K562 (cell line): ENCODE data around the gene CPT1C. TPM values are rescaled to one million over a fixed set of nuclear protein-coding genes. Genes with fewer than 3 reads are reported as not detected.

Experiments
- ATAC-seq: fragments of 200-7000 bp; cut with Tn5 transposase; 3 replicates; pipeline ENCODE4 v1.9.1; 2020; ENCODE audit warnings: moderate library complexity
- BruUV-seq: library from RNA; stranded (reverse); fragments of 400-500 nt; replicated peaks from 2 replicates; lab custom pipeline; 2021; lab: Mats Ljungman, UMichigan
- CTCF ChIA-PET: fragments of 300-600 bp; formaldehyde crosslinking; extraction: SDS; loops from one replicate; lab custom pipeline; 2021; ENCODE audit warnings: low intra/inter-chr PET ratio; lab: Yijun Ruan, JAX
- POLR2A ChIA-PET: fragments of 300-600, 350-650 bp; sonication (Branson Sonifier 250); formaldehyde crosslinking; extraction: SDS; loops from one replicate; lab custom pipeline; 2021; ENCODE audit warnings: antibody characterized with exemption, inconsistent platforms; lab: Yijun Ruan, JAX
- DNase-seq, 4 experiments: peaks; one replicate each; pipeline versions ENCODE4 v3.0.0 to v3.0.0-alpha.2; 2011 to 2018; ENCODE audit warnings: low spot score in 3 of 4, mixed read lengths in 3 of 4; ENCODE audit errors: extremely low read depth in 1 of 4
- FAIRE-seq: peaks from 2 replicates; lab custom pipeline; 2011; peaks lifted over from hg19 to GRCh38; lab: Jason Lieb, UNC
- H2AFZ ChIP-seq: 2 replicates; pipeline ENCODE4 v1.6.0; 2011; ENCODE audit warnings: low read depth, low read length, control low read depth, inconsistent platforms
- H3K27ac ChIP-seq: fragments of 200-600 bp; 3 replicates; pipeline ENCODE4 v1.8.0; 2011; ENCODE audit warnings: low read depth, mild to moderate bottlenecking, control low read depth, inconsistent platforms, low read length, moderate library complexity, mixed read lengths; ENCODE audit errors: extremely low read depth
- H3K27me3 ChIP-seq, 2 experiments: fragments of 300-600 bp in 1 of 2; 2 replicates in 1 of 2; 3 replicates in 1 of 2; pipeline versions ENCODE4 v1.6.0 to v1.8.0; 2011; ENCODE audit warnings: inconsistent platforms in 2 of 2, low read length in 2 of 2, mild to moderate bottlenecking in 1 of 2, mixed read lengths in 1 of 2, moderate library complexity in 1 of 2; ENCODE audit not compliant: control insufficient read depth in 2 of 2, insufficient read depth in 2 of 2
- H3K36me3 ChIP-seq: fragments of 300-600 bp; 3 replicates; pipeline ENCODE4 v1.8.0; 2011; ENCODE audit warnings: mild to moderate bottlenecking, low read length, inconsistent platforms; ENCODE audit not compliant: control insufficient read depth, insufficient read depth
- H3K4me1 ChIP-seq, 2 experiments: fragments of 200-600 bp in 1 of 2; replicated peaks in 1 of 2; 2 replicates in 1 of 2; 3 replicates in 1 of 2; pipeline versions ENCODE4 v1.5.1 to v1.8.0; 2011; ENCODE audit warnings: inconsistent platforms in 2 of 2, low read length in 2 of 2, mild to moderate bottlenecking in 1 of 2, mixed read lengths in 1 of 2, moderate library complexity in 1 of 2; ENCODE audit not compliant: control insufficient read depth in 2 of 2, insufficient read depth in 2 of 2
- H3K4me2 ChIP-seq: 2 replicates; pipeline ENCODE4 v1.6.1; 2011; ENCODE audit warnings: low read length, control low read depth, inconsistent platforms, mixed read lengths; ENCODE audit not compliant: insufficient read depth
- H3K4me3 ChIP-seq: fragments of 200-600 bp; sonication (generic), shearing (Covaris generic); 2 replicates; pipeline ENCODE4 v1.5.1; 2016; ENCODE audit warnings: control low read depth, inconsistent platforms
- H3K79me2 ChIP-seq: fragments of 200-600 bp; 3 replicates; pipeline ENCODE4 v1.8.0; 2011; ENCODE audit warnings: low read length, inconsistent platforms; ENCODE audit not compliant: control insufficient read depth, insufficient read depth
- H3K9ac ChIP-seq, 2 experiments: 2 replicates each; pipeline versions ENCODE4 v1.6.0 to v1.6.1; 2011; ENCODE audit warnings: low read depth in 2 of 2, low read length in 2 of 2, control low read depth in 1 of 2, inconsistent platforms in 1 of 2, mild to moderate bottlenecking in 1 of 2, mixed read lengths in 1 of 2; ENCODE audit not compliant: insufficient read depth in 1 of 2
- H3K9me1 ChIP-seq: one replicate; pipeline ENCODE4 v1.6.0; 2011; ENCODE audit warnings: inconsistent platforms, mild to moderate bottlenecking, low read length, moderate library complexity; ENCODE audit not compliant: control insufficient read depth, insufficient read depth
- H3K9me3 ChIP-seq: replicated peaks from 2 replicates; pipeline ENCODE4 v1.5.1; 2011; ENCODE audit warnings: low read depth, low read length, inconsistent platforms; ENCODE audit not compliant: control insufficient read depth, insufficient read depth
- H4K20me1 ChIP-seq: replicated peaks from 2 replicates; pipeline ENCODE4 v1.6.1; 2011; ENCODE audit warnings: low read length, inconsistent platforms, mixed read lengths; ENCODE audit not compliant: control insufficient read depth, insufficient read depth
- ARHGAP35 ChIP-seq: fragments of 450-650 bp; IDR thresholded peaks from 2 replicates; pipeline ENCODE4 v1.6.1; 2018; ENCODE audit not compliant: partially characterized antibody
- BHLHE40 ChIP-seq: IDR thresholded peaks from 2 replicates; pipeline ENCODE4 v1.6.1; 2011; ENCODE audit warnings: low read length, improper control_type of control experiment
- BRF1 ChIP-seq: IDR thresholded peaks from 3 replicates; pipeline ENCODE4 v1.6.1; 2011; ENCODE audit warnings: borderline replicate concordance, mild to moderate bottlenecking; ENCODE audit not compliant: insufficient read length; ENCODE audit errors: extremely low read depth
- HDAC1 ChIP-seq, 2 experiments: fragments of 450-650 bp; IDR thresholded peaks; 2 replicates each; pipeline ENCODE4 v1.6.1; 2016 to 2017; ENCODE audit warnings: inconsistent platforms in 1 of 2, mild to moderate bottlenecking in 1 of 2, moderate library complexity in 1 of 2
- HMGXB4 ChIP-seq: sonication (generic); formaldehyde crosslinking; IDR thresholded peaks from 2 replicates; pipeline ENCODE4 v1.8.1; 2023; ENCODE audit warnings: mild to moderate bottlenecking, missing genetic modification reagents
- MAFF ChIP-seq: IDR thresholded peaks from 2 replicates; pipeline ENCODE4 v1.6.1; 2012; ENCODE audit warnings: low read length, improper control_type of control experiment
- MAFK ChIP-seq: IDR thresholded peaks from 2 replicates; pipeline ENCODE4 v1.6.1; 2011; ENCODE audit warnings: low read length, improper control_type of control experiment
- MTA1 ChIP-seq: fragments of 450-650 bp; IDR thresholded peaks from 2 replicates; pipeline ENCODE4 v1.6.1; 2017; ENCODE audit warnings: borderline replicate concordance
- SUPT5H ChIP-seq: fragments of 450-650 bp; IDR thresholded peaks from 2 replicates; pipeline ENCODE4 v1.6.1; 2016
- YBX1 ChIP-seq: fragments of 450-650 bp; IDR thresholded peaks from 2 replicates; pipeline ENCODE4 v1.7.1; 2016; ENCODE audit warnings: mild to moderate bottlenecking
- ZNF174 ChIP-seq: fragments of 250-450 bp; sonication (Bioruptor Pico); IDR thresholded peaks from 2 replicates; pipeline ENCODE4 v1.4.0; 2020; ENCODE audit warnings: mild to moderate bottlenecking
- ZNF263 ChIP-seq: sonication (generic); formaldehyde crosslinking; IDR thresholded peaks from 2 replicates; pipeline ENCODE4 v1.8.0; 2022; ENCODE audit warnings: mild to moderate bottlenecking, missing genetic modification reagents, borderline replicate concordance
- ZNF274 ChIP-seq: IDR thresholded peaks from 2 replicates; pipeline ENCODE4 v1.6.1; 2011; ENCODE audit warnings: low read depth, mild to moderate bottlenecking, low read length, moderate library complexity, borderline replicate concordance
- ZNF354B ChIP-seq: fragments of 250-450 bp; sonication (Bioruptor Pico); IDR thresholded peaks from 2 replicates; pipeline ENCODE4 v1.4.0; 2020
- ZNF586 ChIP-seq: fragments of 450-650 bp; formaldehyde crosslinking; conservative IDR thresholded peaks from 2 replicates; pipeline ENCODE4 v1.4.0; 2020; ENCODE audit warnings: mild to moderate bottlenecking, moderate library complexity
- ZNF668 ChIP-seq: fragments of 250-450 bp; sonication (Bioruptor Pico); IDR thresholded peaks from 2 replicates; pipeline ENCODE4 v1.8.0; 2022; ENCODE audit warnings: mild to moderate bottlenecking, inconsistent platforms
- WGBS: fragments of 100-300 bp; shearing (Covaris generic); methylation state at CpG from one replicate; pipeline ENCODE4 v1.1.6; 2016; ENCODE audit warnings: low coverage, mixed read lengths; ENCODE audit not compliant: insufficient coverage; ENCODE audit errors: missing lambda C conversion rate; 5-methylcytosine and 5-hydroxymethylcytosine counted together
- in situ Hi-C: fragments of 300-500 bp; cut with MboI; formaldehyde crosslinking; loops from 4 replicates; pipeline ENCODE4 v1.15.0; 2018; ENCODE audit warnings: inconsistent platforms, mixed read lengths
- intact Hi-C: fragments of 100-400 bp; cut with micrococcal nuclease; formaldehyde crosslinking; loops from 2 replicates; pipeline ENCODE4 v1.14.2; 2022
- polyA plus RNA-seq, 8 experiments: library from polyadenylated mRNA; depleted of rRNA in 4 of 8; stranded (reverse) in 5 of 8; unstranded in 3 of 8; fragments of >200 nt; fragmentation: Nextera tagmentation in 2 of 8; fragmentation: Illumina TruSeq in 1 of 8; extraction: Ambion mirVana in 2 of 8; extraction: Trizol in 1 of 8; gene quantifications; 2 replicates each; pipeline versions ENCODE4 v1.2.1 to v1.2.3, GENCODE V29; 2011 to 2014; ENCODE audit warnings: inconsistent platforms in 1 of 8, missing spikeins in 1 of 8
- total RNA-seq, 7 experiments: library from RNA; depleted of rRNA in 6 of 7; stranded (reverse); fragments of >200 nt in 6 of 7; fragmentation: Illumina TruSeq in 2 of 7; extraction: Trizol in 2 of 7; gene quantifications; 2 replicates each; pipeline versions ENCODE4 v1.2.1 to v1.2.3, GENCODE V29; 2011 to 2021; ENCODE audit warnings: low replicate concordance in 1 of 7
- TF ChIP-seq, protein P1 (sequence below): fragments of 250-450 bp; sonication (Bioruptor Pico); IDR thresholded peaks from 2 replicates; pipeline ENCODE4 v1.8.0; 2022; ENCODE audit warnings: moderate library complexity, mild to moderate bottlenecking, inconsistent platforms

Gene CPT1C
- total and polyA plus RNA-seq, 9 of the 15 experiments (the other 6 are each of a cell fraction or from before 2014, with no cell fraction given) = 1.9 to 12.3 (median 3.0) TPM

DNA sequence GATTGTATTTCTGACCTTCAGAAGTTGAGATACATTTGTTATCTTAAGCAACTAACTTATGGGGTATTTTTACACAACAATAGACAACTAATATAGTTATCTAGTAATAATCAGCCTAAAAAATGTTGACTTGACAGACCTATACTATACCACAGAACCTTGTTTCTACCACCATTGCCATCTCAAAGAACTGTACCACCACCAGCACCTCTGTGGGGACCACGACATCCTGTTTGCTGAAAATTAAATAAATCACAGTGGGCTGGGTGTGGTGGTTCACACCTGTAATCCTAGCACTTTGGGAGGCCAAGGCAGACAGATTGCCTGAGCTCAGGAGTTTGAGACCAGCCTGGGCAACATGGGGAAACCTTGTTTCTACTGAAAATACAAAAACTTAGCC is 48.2 kb downstream of the CPT1C start (continued):
- TF ChIP-seq ARHGAP35 (no peak), SUPT5H (no peak)

- ChIA-PET CTCF (no interaction called here), POLR2A (no interaction called here)
- no peaks in the 10 kb centered on the region for H3K27me3 ChIP-seq
- no peak overlapping the region for H3K9ac ChIP-seq
- no peak overlapping the region for H3K27ac ChIP-seq
- no TSS peak for BruUV-seq
- H3K36me3 ChIP-seq = no peaks in the 10 kb centered on the region
- H3K9me3 ChIP-seq = no peaks in the 10 kb centered on the region; the same call in none of the 2 replicates
- H3K4me1 ChIP-seq = peaks cover 0 to 10% of the 10 kb centered on the region in 2 experiments; a peak in 3 of 5 replicates
- no peak overlapping the region for H2AFZ ChIP-seq
- in situ Hi-C loops = no loop called here
- no peaks in the 10 kb centered on the region for H4K20me1 ChIP-seq
- DNase-seq (no peak), FAIRE-seq (peak; percentile 11), ATAC-seq (no peak)
- TF ChIP-seq ZNF263 (CRISPR knock-in tag) (no peak), HDAC1 (IDR thresholded peaks at IDR 0.05) (no peak), BHLHE40 (no peak), MAFF (no peak), ZNF668 (CRISPR knock-in tag) (no peak), ZNF586 (CRISPR knock-in tag) (no peak), YBX1 (no peak), ZNF174 (no peak), HMGXB4 (no peak), BRF1 (no peak), ZNF354B (CRISPR knock-in tag) (no peak), MAFK (no peak), MTA1 (no peak), ZNF274 (no peak)
- TF ChIP-seq, protein P1, sequence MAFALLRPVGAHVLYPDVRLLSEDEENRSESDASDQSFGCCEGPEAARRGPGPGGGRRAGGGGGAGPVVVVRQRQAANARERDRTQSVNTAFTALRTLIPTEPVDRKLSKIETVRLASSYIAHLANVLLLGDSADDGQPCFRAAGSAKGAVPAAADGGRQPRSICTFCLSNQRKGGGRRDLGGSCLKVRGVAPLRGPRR = no peak
- H3K9me1 ChIP-seq = no peaks in the 10 kb centered on the region
- intact Hi-C loops = no loop called here
- H3K4me2 ChIP-seq = no peak overlapping the region
- WGBS = 85% methylated on average over 10 of the region's 10 CpGs
- H3K79me2 ChIP-seq = no peaks in the 10 kb centered on the region
- H3K4me3 ChIP-seq = no peak overlapping the region
These were observed 49.0 kb downstream of the CPT1C start for GRCh38 chr19:49739933-49740332.
